ENCODE data around the gene MAGOH.

Gene MAGOH

GRCh38 chr1:53220962-53221286, 17.4 kb downstream of the MAGOH start:
- H3K4me3 ChIP-seq (ENCODE audit: low read length) = peak overlapping the region; percentile 75
- TF ChIP-seq, protein P1, sequence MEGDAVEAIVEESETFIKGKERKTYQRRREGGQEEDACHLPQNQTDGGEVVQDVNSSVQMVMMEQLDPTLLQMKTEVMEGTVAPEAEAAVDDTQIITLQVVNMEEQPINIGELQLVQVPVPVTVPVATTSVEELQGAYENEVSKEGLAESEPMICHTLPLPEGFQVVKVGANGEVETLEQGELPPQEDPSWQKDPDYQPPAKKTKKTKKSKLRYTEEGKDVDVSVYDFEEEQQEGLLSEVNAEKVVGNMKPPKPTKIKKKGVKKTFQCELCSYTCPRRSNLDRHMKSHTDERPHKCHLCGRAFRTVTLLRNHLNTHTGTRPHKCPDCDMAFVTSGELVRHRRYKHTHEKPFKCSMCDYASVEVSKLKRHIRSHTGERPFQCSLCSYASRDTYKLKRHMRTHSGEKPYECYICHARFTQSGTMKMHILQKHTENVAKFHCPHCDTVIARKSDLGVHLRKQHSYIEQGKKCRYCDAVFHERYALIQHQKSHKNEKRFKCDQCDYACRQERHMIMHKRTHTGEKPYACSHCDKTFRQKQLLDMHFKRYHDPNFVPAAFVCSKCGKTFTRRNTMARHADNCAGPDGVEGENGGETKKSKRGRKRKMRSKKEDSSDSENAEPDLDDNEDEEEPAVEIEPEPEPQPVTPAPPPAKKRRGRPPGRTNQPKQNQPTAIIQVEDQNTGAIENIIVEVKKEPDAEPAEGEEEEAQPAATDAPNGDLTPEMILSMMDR (conservative IDR thresholded peaks at IDR 0.05; ENCODE audit: low read depth, low read length) = no peak
- no peak for DNase-seq (ENCODE audit: low read depth)

DNA sequence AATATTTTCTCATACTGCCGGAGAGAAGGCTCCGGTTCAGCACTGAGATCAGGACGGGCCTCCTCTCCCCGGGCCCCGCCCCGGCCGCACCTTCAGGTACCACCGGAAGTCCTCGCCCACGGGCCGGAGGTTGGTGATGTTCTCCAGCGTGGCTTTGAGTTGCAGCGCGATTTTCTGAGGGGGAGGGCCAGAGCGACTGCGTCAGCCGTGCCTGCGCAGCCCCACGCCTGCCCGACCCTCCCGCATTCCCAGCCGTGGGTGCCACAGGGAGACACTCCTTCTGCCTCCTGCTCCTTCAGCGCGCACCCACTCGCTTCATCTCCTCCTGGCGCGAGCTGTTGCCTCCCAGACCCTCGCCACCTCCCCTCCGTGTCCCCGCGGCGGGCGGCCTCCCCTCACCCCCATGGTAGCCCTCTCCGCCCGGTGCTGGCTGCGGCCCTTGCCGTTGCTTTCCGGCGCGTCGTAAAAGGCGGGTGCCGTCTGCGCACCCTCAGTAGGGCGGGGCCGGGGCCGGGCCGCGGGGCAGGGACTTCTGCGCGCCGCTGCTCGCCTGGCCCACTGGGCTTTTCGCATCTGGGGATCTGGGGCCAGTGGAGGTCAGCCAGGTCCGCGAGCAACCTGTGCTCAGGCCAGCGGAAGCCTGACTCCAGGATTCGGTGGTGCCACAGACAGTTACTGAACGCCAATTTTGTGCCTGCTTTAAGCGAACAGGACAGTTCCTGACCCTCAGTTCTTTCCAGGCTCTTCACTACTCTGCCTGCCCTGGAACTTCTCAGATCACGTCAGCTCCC, 18.0 kb downstream of the MAGOH start, which contains the start of gene CZIB:
CZIB (minus strand) TSS at position 464 of the 791 bp plus-strand sequence; CDS start at position 405, 59 bp downstream.
- DNase-seq (ENCODE audit: low read depth) = peak; percentile 57
- TF ChIP-seq, protein P1 (conservative IDR thresholded peaks at IDR 0.05; ENCODE audit: low read depth, low read length) = no peak
- H3K4me3 ChIP-seq (ENCODE audit: low read length) = peak within 1 kb of the TSS; percentile 75

- DNase-seq (ENCODE audit: low read depth) = no peak
- H3K4me3 ChIP-seq (ENCODE audit: low read length) = peak overlapping the region; percentile 75
- TF ChIP-seq, protein P1 (conservative IDR thresholded peaks at IDR 0.05; ENCODE audit: low read depth, low read length) = no peak
Measured at GRCh38 chr1:53219711-53220110, 18.6 kb downstream of the MAGOH start.

- no peak overlapping the region for H3K4me3 ChIP-seq (ENCODE audit: low read length)
- TF ChIP-seq, protein P1 (conservative IDR thresholded peaks at IDR 0.05; ENCODE audit: low read depth, low read length) = no peak
- DNase-seq (ENCODE audit: low read depth) = no peak
Measured at GRCh38 chr1:53218201-53218600, 20.1 kb downstream of the MAGOH start.

GRCh38 chr1:53214376-53214940, 23.9 kb downstream of the MAGOH start:
- DNase-seq (ENCODE audit: low read depth) = no peak
- TF ChIP-seq, protein P1 (conservative IDR thresholded peaks at IDR 0.05; ENCODE audit: low read depth, low read length) = no peak
- H3K4me3 ChIP-seq (ENCODE audit: low read length) = no peak overlapping the region

DNA sequence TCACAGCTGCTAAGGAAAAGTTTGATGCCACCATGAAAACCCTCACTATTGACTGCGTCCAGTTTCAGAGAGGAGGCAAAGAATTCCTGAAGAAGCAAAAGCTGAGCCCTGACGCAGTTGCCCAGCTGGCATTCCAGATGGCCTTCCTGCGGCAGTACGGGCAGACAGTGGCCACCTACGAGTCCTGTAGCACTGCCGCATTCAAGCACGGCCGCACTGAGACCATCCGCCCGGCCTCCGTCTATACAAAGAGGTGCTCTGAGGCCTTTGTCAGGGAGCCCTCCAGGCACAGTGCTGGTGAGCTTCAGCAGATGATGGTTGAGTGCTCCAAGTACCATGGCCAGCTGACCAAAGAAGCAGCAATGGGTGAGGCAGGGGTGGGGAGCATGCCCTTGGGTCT, 27.4 kb downstream of the MAGOH start:
- no peak for DNase-seq (ENCODE audit: low read depth)
- TF ChIP-seq, protein P1 (conservative IDR thresholded peaks at IDR 0.05; ENCODE audit: low read depth, low read length) = no peak
- H3K4me3 ChIP-seq (ENCODE audit: low read length) = no peak overlapping the region

DNA sequence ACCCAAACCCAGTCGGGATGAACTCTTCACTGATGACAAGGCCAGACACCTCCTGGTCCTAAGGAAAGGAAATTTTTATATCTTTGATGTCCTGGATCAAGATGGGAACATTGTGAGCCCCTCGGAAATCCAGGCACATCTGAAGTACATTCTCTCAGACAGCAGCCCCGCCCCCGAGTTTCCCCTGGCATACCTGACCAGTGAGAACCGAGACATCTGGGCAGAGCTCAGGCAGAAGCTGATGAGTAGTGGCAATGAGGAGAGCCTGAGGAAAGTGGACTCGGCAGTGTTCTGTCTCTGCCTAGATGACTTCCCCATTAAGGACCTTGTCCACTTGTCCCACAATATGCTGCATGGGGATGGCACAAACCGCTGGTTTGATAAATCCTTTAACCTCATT, 28.0 kb downstream of the MAGOH start:
- H3K4me3 ChIP-seq (ENCODE audit: low read length) = no peak overlapping the region
- DNase-seq (ENCODE audit: low read depth) = no peak
- TF ChIP-seq, protein P1 (conservative IDR thresholded peaks at IDR 0.05; ENCODE audit: low read depth, low read length) = no peak

All from retinal pigment epithelial cell (primary cell).